ENCODE data around the gene TBL1Y. TPM values are rescaled to one million over a fixed set of nuclear protein-coding genes. Genes with fewer than 3 reads are reported as not detected.

TBL1Y gene
- total RNA-seq, 1 donor from 2014 or later, result not detected

DNA sequence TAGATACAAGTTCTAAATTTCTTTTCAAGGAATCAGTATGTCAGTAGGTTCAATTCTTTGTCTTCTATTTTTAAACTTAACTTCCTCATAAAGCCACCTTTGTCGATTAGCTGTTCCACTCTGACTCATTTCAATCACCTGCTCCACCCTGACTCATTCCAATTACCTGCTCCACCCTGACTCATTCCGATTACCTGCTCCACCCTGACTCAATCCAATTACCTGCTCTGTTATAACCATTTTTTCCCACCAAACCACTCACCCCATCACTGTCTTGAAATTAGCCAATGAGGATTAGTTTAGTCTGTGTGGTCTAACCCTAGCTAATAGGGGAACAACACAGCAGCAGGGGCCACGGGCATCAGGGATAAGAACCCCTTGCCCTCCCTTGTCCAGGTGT is 199.6 kb downstream of the TBL1Y start:
- no peak overlapping the region for H3K4me3 Mint-ChIP-seq (ENCODE audit: low read depth)
- intact Hi-C loops (cut with micrococcal nuclease), result no loop called here
- no peaks in the 10 kb centered on the region for H3K27me3 Mint-ChIP-seq (ENCODE audit: low read depth)
- no peak for DNase-seq (ENCODE audit: low spot score)
- H3K27ac Mint-ChIP-seq, result peak overlapping the region; percentile 12
- H3K36me3 Mint-ChIP-seq (ENCODE audit: low read depth), result no peaks in the 10 kb centered on the region
- peaks cover 28% of the 10 kb centered on the region for H3K4me1 Mint-ChIP-seq (ENCODE audit: low read depth)
- H3K9me3 Mint-ChIP-seq, result no peaks in the 10 kb centered on the region

DNA sequence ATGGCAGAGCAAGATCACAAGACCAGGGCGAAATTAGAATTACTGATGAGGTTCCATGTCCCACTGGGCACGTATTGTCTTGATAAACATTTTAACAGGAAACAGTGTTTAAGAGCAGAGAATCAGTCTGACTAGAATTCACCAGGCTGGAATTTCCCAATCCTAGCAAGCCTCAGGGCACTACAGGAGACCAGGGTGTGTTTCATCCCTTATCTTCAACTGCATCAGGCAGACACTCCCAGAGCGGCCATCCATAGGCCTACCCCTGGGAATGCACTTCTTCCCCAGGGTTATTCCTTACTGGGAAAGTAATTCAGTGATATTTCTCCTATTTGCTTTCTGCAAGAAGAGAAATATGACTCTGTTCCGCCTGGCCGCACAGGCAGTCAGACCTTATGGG is 205.4 kb downstream of the TBL1Y start:
- Mint-ChIP-seq H3K27me3 (ENCODE audit: low read depth) (no peaks in the 10 kb centered on the region), H3K4me3 (ENCODE audit: low read depth) (no peak overlapping the region), H3K4me1 (ENCODE audit: low read depth) (peaks cover 1% of the 10 kb centered on the region), H3K36me3 (ENCODE audit: low read depth) (no peaks in the 10 kb centered on the region), H3K9me3 (no peaks in the 10 kb centered on the region), H3K27ac (no peak overlapping the region)
- DNase-seq (ENCODE audit: low spot score), result no peak
- intact Hi-C loops (cut with micrococcal nuclease), result no loop called here

GRCh38 chrY:7122202-7122601 is 211.7 kb downstream of the TBL1Y start:
- H3K36me3 Mint-ChIP-seq (ENCODE audit: low read depth), result no peaks in the 10 kb centered on the region

GRCh38 chrY:7125136-7126056 is 214.9 kb downstream of the TBL1Y start:
- DNase-seq (ENCODE audit: low spot score), result no peak
- intact Hi-C loops (cut with micrococcal nuclease), result no loop called here
- Mint-ChIP-seq H3K27me3 (ENCODE audit: low read depth) (no peaks in the 10 kb centered on the region), H3K36me3 (ENCODE audit: low read depth) (no peaks in the 10 kb centered on the region), H3K4me3 (ENCODE audit: low read depth) (no peak overlapping the region), H3K9me3 (no peaks in the 10 kb centered on the region), H3K4me1 (ENCODE audit: low read depth) (no peaks in the 10 kb centered on the region), H3K27ac (no peak overlapping the region)

More at GRCh38 chrY:7122202-7122601, 211.7 kb downstream of the TBL1Y start:
- Mint-ChIP-seq H3K9me3 (no peaks in the 10 kb centered on the region), H3K4me3 (ENCODE audit: low read depth) (no peak overlapping the region), H3K27me3 (ENCODE audit: low read depth) (no peaks in the 10 kb centered on the region), H3K4me1 (ENCODE audit: low read depth) (peaks cover 1% of the 10 kb centered on the region), H3K27ac (no peak overlapping the region)
- no peak for DNase-seq (ENCODE audit: low spot score)
- intact Hi-C loops (cut with micrococcal nuclease), result no loop called here

- H3K27me3 Mint-ChIP-seq (ENCODE audit: low read depth), result peaks cover 6% of the 10 kb centered on the region
- no peak for DNase-seq (ENCODE audit: low spot score)
- peaks cover 7% of the 10 kb centered on the region for H3K9me3 Mint-ChIP-seq
Observed at GRCh38 chrY:7128211-7128610, 217.7 kb downstream of the TBL1Y start.

More at GRCh38 chrY:7128211-7128610, 217.7 kb downstream of the TBL1Y start:
- Mint-ChIP-seq H3K36me3 (ENCODE audit: low read depth) (no peaks in the 10 kb centered on the region), H3K4me1 (ENCODE audit: low read depth) (no peaks in the 10 kb centered on the region), H3K4me3 (ENCODE audit: low read depth) (no peak overlapping the region), H3K27ac (no peak overlapping the region)
- intact Hi-C loops (cut with micrococcal nuclease), result no loop called here

Other genes with a start within 250 kb of the TBL1Y start
- not detected in 2 replicates for gene AMELY, start 1.1 kb downstream of the TBL1Y start, total RNA-seq

All from activated T-helper 2 cell treated with anti-CD3 and anti-CD28 coated beads, Interferon-gamma antibody, Interleukin-2, Interleukin-4, amounts not matched to agents 10 μg/mL and 5 μg/mL and 100 μg/mL, durations not matched to agents 14 hours and 24 hours and 36 hours (primary cell).